ENCODE measurements around the gene GPR149. TPM values are rescaled to one million over a fixed set of nuclear protein-coding genes. Genes with fewer than 3 reads are reported as not detected.

The GPR149 gene
- total RNA-seq, 1 experiment from 2014 or later: not detected

DNA sequence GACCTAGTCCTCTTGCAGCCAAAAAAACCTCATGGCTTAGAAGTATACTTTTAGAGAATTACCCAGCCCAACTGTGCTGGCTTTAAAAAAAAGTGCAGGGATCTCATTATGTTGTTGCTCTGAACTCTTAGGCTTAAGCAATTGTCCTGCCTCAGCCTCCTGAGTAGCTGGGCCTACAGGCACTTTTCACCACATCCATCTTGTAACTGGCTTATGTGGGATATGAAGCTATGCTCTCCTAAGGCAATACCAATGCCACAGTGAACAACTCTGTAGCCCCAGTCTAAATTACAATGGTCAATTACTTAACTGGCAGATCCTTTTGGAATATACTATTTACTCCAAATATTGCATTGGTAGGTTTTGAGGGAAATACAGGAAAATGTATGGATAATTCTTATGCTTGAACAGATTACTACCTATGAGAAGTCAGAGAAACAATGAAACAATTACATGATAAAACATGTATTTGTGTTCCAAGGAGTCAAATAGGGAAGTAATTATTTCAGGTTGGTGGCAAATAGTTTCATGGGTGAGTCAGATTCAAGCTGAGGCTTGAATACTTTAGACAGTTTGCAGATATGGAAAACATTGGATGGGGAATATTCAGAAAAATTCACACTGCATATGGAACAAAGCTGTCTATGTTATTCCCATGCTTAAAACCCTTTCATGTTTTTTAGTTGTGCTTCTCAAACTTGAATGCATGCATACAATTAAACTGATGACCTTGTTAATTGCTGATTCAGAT, 34.6 kb upstream of the GPR149 start:
- no TSS peak for BruUV-seq (replicated peaks)
- H3K4me3 ChIP-seq (replicated peaks in 1 of 2; ENCODE audit: low read depth in 1 of 2, low read length in 2 of 2): no peak overlapping the region

DNA sequence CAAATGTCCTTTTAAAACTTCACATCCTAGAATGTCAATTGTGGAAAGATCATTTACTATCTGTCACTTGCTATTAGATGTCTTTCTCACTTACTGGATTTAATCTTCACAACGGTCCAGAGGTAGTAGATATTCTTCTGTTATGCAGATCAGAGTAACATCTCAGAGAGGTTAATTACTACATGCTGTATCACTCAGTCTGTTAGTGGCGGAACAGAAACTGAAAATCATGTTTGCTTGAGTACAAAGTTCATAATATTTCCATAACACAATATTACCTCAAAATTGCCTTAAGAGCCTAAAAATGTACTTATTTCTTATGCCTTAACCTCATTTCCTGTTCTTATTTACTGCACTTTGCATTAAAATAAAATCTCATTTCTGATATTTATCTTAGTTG, 28.6 kb upstream of the GPR149 start:
- CTCF ChIA-PET: no interaction called here
- H3K4me2 ChIP-seq (ENCODE audit: low read length): no peak overlapping the region
- H3K4me1 ChIP-seq (ENCODE audit: control insufficient read depth in 1 of 2, insufficient read depth in 2 of 2, low read length in 2 of 2): no peaks in the 10 kb centered on the region
- H3K27ac ChIP-seq (ENCODE audit: low read depth, low read length): no peak overlapping the region
- TF ChIP-seq EGR1 (IDR thresholded peaks at IDR 0.05; ENCODE audit: low read depth) (no peak), SRF (IDR thresholded peaks at IDR 0.05; ENCODE audit: low read depth) (no peak), MAX (IDR thresholded peaks at IDR 0.05) (no peak), CEBPB (IDR thresholded peaks at IDR 0.05; ENCODE audit: low read depth) (no peak), EZH2 (IDR thresholded peaks at IDR 0.05) (no peak), ATF3 (IDR thresholded peaks at IDR 0.05) (no peak), POLR2A (IDR thresholded peaks at IDR 0.05; ENCODE audit: borderline replicate concordance, extremely low read depth, insufficient read depth, insufficient read length) (no peak), FOSL1 (IDR thresholded peaks at IDR 0.05; ENCODE audit: low read depth) (no peak), YY1 (IDR thresholded peaks at IDR 0.05; ENCODE audit: extremely low read depth, insufficient replicate concordance, low read depth, low read length) (no peak), CTCF (IDR thresholded peaks at IDR 0.05 in 2 of 3, conservative IDR thresholded peaks at IDR 0.05 in 1 of 3; ENCODE audit: borderline replicate concordance in 1 of 3, insufficient read depth in 1 of 3, low read depth in 2 of 3, low read length in 2 of 3) (no peak), ELF1 (IDR thresholded peaks at IDR 0.05; ENCODE audit: borderline replicate concordance, low read depth) (no peak), ZFX (IDR thresholded peaks at IDR 0.05) (no peak), TCF7L2 (IDR thresholded peaks at IDR 0.05; ENCODE audit: borderline replicate concordance, extremely low read depth, insufficient read depth, insufficient read length) (no peak)
- no peaks in the 10 kb centered on the region for H3K9me2 ChIP-seq (ENCODE audit: insufficient read depth)
- no peak overlapping the region for H3K4me3 ChIP-seq (replicated peaks in 1 of 2; ENCODE audit: low read depth in 1 of 2, low read length in 2 of 2)
- RAD21 ChIA-PET (ENCODE audit: low non-redundant PET in 1 of 2, low total read pairs in 2 of 2, uncharacterized antibody in 2 of 2, unreplicated experiment in 2 of 2): no interaction called here
- BruUV-seq (replicated peaks): no TSS peak
- no peaks in the 10 kb centered on the region for H3K36me3 ChIP-seq (ENCODE audit: control insufficient read depth in 1 of 2, insufficient read depth in 2 of 2, low read length in 2 of 2)
- H3K27me3 ChIP-seq (ENCODE audit: insufficient read depth, low read length): no peaks in the 10 kb centered on the region
- DNase-seq (ENCODE audit: low read depth, low spot score): no peak
- intact Hi-C loops (cut with micrococcal nuclease): no loop called here
- no peak for ATAC-seq
- POLR2A ChIA-PET: no interaction called here
- no peaks in the 10 kb centered on the region for H3K9me3 ChIP-seq (ENCODE audit: control insufficient read depth in 1 of 2, insufficient read depth in 1 of 2, low read depth in 1 of 2, low read length in 2 of 2)
- H3K79me2 ChIP-seq (ENCODE audit: insufficient read depth, low read length): no peaks in the 10 kb centered on the region
- no peaks in the 10 kb centered on the region for H4K20me1 ChIP-seq (ENCODE audit: insufficient read depth)
- H3K9ac ChIP-seq (ENCODE audit: low read length): no peak overlapping the region
- no peak overlapping the region for H2AFZ ChIP-seq (ENCODE audit: low read depth, low read length, poor library complexity, severe bottlenecking)

More for the DNA sequence above, 34.6 kb upstream of the GPR149 start:
- H3K9me3 ChIP-seq (ENCODE audit: control insufficient read depth in 1 of 2, insufficient read depth in 1 of 2, low read depth in 1 of 2, low read length in 2 of 2): no peaks in the 10 kb centered on the region
- no peak for DNase-seq (ENCODE audit: low read depth, low spot score)
- H3K79me2 ChIP-seq (ENCODE audit: insufficient read depth, low read length): no peaks in the 10 kb centered on the region
- H2AFZ ChIP-seq (ENCODE audit: low read depth, low read length, poor library complexity, severe bottlenecking): no peak overlapping the region
- POLR2A ChIA-PET: no interaction called here
- H3K27me3 ChIP-seq (ENCODE audit: insufficient read depth, low read length): no peaks in the 10 kb centered on the region
- TF ChIP-seq POLR2A (IDR thresholded peaks at IDR 0.05; ENCODE audit: borderline replicate concordance, extremely low read depth, insufficient read depth, insufficient read length): no peak
- no peak for TF ChIP-seq RAD21 (IDR thresholded peaks at IDR 0.05; ENCODE audit: low read depth)
- no peak for TF ChIP-seq ELF1 (IDR thresholded peaks at IDR 0.05; ENCODE audit: borderline replicate concordance, low read depth)
- TF ChIP-seq MAX (IDR thresholded peaks at IDR 0.05): no peak
- TF ChIP-seq CEBPB (IDR thresholded peaks at IDR 0.05; ENCODE audit: low read depth): no peak
- TF ChIP-seq ZFX (IDR thresholded peaks at IDR 0.05): no peak
- TF ChIP-seq ZNF274 (IDR thresholded peaks at IDR 0.05; ENCODE audit: low read depth, low read length): no peak
- H3K4me1 ChIP-seq (ENCODE audit: control insufficient read depth in 1 of 2, insufficient read depth in 2 of 2, low read length in 2 of 2): no peaks in the 10 kb centered on the region
- RAD21 ChIA-PET (ENCODE audit: low non-redundant PET in 1 of 2, low total read pairs in 2 of 2, uncharacterized antibody in 2 of 2, unreplicated experiment in 2 of 2): no interaction called here
- H3K9me2 ChIP-seq (ENCODE audit: insufficient read depth): no peaks in the 10 kb centered on the region
- no peaks in the 10 kb centered on the region for H4K20me1 ChIP-seq (ENCODE audit: insufficient read depth)
- H3K27ac ChIP-seq (ENCODE audit: low read depth, low read length): no peak overlapping the region
- intact Hi-C loops (cut with micrococcal nuclease): no loop called here
- CTCF ChIA-PET: no interaction called here
- no peak overlapping the region for H3K9ac ChIP-seq (ENCODE audit: low read length)
- ATAC-seq: no peak
- no peaks in the 10 kb centered on the region for H3K36me3 ChIP-seq (ENCODE audit: control insufficient read depth in 1 of 2, insufficient read depth in 2 of 2, low read length in 2 of 2)
- H3K4me2 ChIP-seq (ENCODE audit: low read length): no peak overlapping the region
